DND-41 (cell line): ENCODE measurements around the gene NCAPD3.

ENCODE experiments used
- ATAC-seq: fragments of 200-7000 bp; cut with Tn5 transposase; 3 replicates; pipeline ENCODE4 v1.9.1; 2021; ENCODE audit warnings: low read depth; ENCODE audit not compliant: insufficient read depth
- DNase-seq: peaks from one replicate; pipeline ENCODE4 v3.0.0-alpha.2; 2020
- H2AFZ ChIP-seq: 2 replicates; pipeline ENCODE4 v1.6.0; 2012; ENCODE audit warnings: low read depth, low read length
- H3K27ac ChIP-seq: 2 replicates; pipeline ENCODE4 v1.5.1; 2012; ENCODE audit warnings: low read length, inconsistent platforms
- H3K27me3 ChIP-seq: fragments of 200-600 bp; sonication (generic); 2 replicates; pipeline ENCODE4 v1.6.0; 2012; ENCODE audit warnings: low read length, mild to moderate bottlenecking, inconsistent platforms; ENCODE audit not compliant: insufficient read depth, poor library complexity
- H3K36me3 ChIP-seq: 2 replicates; pipeline ENCODE4 v1.5.1; 2012; ENCODE audit warnings: low read length, inconsistent platforms; ENCODE audit not compliant: insufficient read depth
- H3K4me1 ChIP-seq: 2 replicates; pipeline ENCODE4 v1.5.1; 2012; ENCODE audit warnings: mild to moderate bottlenecking, low read length; ENCODE audit not compliant: insufficient read depth
- H3K4me2 ChIP-seq: 2 replicates; pipeline ENCODE4 v1.6.0; 2012; ENCODE audit warnings: mild to moderate bottlenecking, moderate library complexity, low read length, inconsistent platforms; ENCODE audit not compliant: insufficient read depth
- H3K4me3 ChIP-seq, 2 experiments: fragments of 200-600 bp in 1 of 2; shearing (Covaris generic) in 1 of 2; 2 replicates each; pipeline ENCODE4 v1.5.1; 2012 to 2016; ENCODE audit warnings: inconsistent platforms in 2 of 2, low read length in 2 of 2, mild to moderate bottlenecking in 2 of 2, low read depth in 1 of 2, moderate library complexity in 1 of 2
- H3K79me2 ChIP-seq: 2 replicates; pipeline ENCODE4 v1.6.0; 2012; ENCODE audit warnings: low read length, inconsistent platforms; ENCODE audit not compliant: insufficient read depth
- H3K9ac ChIP-seq: 2 replicates; pipeline ENCODE4 v1.6.0; 2012; ENCODE audit warnings: low read depth, mild to moderate bottlenecking, inconsistent platforms, low read length, moderate library complexity
- H3K9me3 ChIP-seq: 2 replicates; pipeline ENCODE4 v1.5.1; 2012; ENCODE audit warnings: low read length, moderate library complexity, mild to moderate bottlenecking, inconsistent platforms; ENCODE audit not compliant: insufficient read depth, severe bottlenecking
- H4K20me1 ChIP-seq: 2 replicates; pipeline ENCODE4 v1.6.0; 2012; ENCODE audit warnings: low read length; ENCODE audit not compliant: insufficient read depth
- EZH2 ChIP-seq: IDR thresholded peaks from 3 replicates; pipeline ENCODE4 v1.6.1; 2012; ENCODE audit warnings: borderline replicate concordance, low read depth, mild to moderate bottlenecking, moderate library complexity, low read length, inconsistent platforms; ENCODE audit not compliant: severe bottlenecking
- TF ChIP-seq, protein P1 (sequence below): IDR thresholded peaks from 2 replicates; pipeline ENCODE4 v1.5.1; 2012; ENCODE audit warnings: borderline replicate concordance, low read length, moderate library complexity, mild to moderate bottlenecking; ENCODE audit not compliant: poor library complexity, severe bottlenecking; ENCODE audit errors: extremely low read depth

Gene NCAPD3

DNA sequence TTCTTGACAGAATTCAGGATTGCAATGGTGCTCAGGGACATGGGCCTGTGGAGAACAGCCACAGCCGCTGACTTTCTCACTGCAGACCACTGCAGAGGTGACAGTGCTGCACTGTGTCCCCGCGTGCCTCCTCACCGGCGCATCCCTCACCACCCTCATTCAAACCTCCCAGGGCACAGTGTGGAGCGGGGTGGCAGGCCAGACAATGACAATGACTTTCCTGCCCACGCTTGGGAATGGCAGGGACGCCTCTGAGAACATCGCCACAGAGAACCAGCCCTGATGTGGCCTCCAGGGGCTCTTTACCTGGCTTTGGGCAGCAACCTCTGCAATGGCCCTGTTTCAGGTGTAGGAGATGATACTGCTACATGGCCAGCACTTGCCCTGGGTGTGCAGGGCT, 65.7 kb downstream of the NCAPD3 start:
- Histone ChIP-seq H3K36me3 (peaks cover 100% of the 10 kb centered on the region), H4K20me1 (peaks cover 15% of the 10 kb centered on the region), H3K4me1 (no peaks in the 10 kb centered on the region), H3K4me2 (no peak overlapping the region), H3K4me3 (no peak overlapping the region), H3K9me3 (no peaks in the 10 kb centered on the region), H3K27me3 (no peaks in the 10 kb centered on the region), H3K9ac (no peak overlapping the region), H3K27ac (no peak overlapping the region), H2AFZ (no peak overlapping the region), H3K79me2 (no peaks in the 10 kb centered on the region)
- no peak for DNase-seq
- TF ChIP-seq EZH2 = no peak
- TF ChIP-seq, protein P1, sequence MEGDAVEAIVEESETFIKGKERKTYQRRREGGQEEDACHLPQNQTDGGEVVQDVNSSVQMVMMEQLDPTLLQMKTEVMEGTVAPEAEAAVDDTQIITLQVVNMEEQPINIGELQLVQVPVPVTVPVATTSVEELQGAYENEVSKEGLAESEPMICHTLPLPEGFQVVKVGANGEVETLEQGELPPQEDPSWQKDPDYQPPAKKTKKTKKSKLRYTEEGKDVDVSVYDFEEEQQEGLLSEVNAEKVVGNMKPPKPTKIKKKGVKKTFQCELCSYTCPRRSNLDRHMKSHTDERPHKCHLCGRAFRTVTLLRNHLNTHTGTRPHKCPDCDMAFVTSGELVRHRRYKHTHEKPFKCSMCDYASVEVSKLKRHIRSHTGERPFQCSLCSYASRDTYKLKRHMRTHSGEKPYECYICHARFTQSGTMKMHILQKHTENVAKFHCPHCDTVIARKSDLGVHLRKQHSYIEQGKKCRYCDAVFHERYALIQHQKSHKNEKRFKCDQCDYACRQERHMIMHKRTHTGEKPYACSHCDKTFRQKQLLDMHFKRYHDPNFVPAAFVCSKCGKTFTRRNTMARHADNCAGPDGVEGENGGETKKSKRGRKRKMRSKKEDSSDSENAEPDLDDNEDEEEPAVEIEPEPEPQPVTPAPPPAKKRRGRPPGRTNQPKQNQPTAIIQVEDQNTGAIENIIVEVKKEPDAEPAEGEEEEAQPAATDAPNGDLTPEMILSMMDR = no peak
- no peak for ATAC-seq

DNA sequence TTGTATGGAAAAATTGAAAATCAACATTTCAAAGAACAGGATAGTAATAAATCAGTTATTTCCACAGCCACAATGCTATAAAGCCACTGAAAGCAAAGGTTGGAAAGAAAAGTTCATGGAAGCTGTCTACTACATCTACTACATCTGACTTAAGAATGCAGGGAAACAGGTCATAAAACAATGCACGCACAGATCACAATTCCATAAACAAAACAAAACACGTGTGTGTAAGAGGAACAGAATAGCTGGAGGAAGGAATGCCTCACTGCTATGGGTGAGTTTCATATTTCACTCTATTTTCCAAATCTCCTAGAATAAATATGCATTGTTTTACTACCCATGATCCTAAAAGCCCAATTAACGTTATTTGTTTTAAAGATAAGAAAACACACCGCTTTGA, 66.3 kb downstream of the NCAPD3 start:
- no peak overlapping the region for H3K27ac ChIP-seq
- H3K27me3 ChIP-seq = no peaks in the 10 kb centered on the region
- no peak overlapping the region for H2AFZ ChIP-seq
- no peak overlapping the region for H3K9ac ChIP-seq
- H3K79me2 ChIP-seq = no peaks in the 10 kb centered on the region
- H3K36me3 ChIP-seq = peaks cover 99% of the 10 kb centered on the region
- ATAC-seq = no peak
- H3K4me2 ChIP-seq = no peak overlapping the region
- TF ChIP-seq EZH2 = no peak
- TF ChIP-seq, protein P1 = no peak
- no peak for DNase-seq
- H3K4me1 ChIP-seq = no peaks in the 10 kb centered on the region
- no peaks in the 10 kb centered on the region for H3K9me3 ChIP-seq
- no peak overlapping the region for H3K4me3 ChIP-seq
- H4K20me1 ChIP-seq = peaks cover 12% of the 10 kb centered on the region

DNA sequence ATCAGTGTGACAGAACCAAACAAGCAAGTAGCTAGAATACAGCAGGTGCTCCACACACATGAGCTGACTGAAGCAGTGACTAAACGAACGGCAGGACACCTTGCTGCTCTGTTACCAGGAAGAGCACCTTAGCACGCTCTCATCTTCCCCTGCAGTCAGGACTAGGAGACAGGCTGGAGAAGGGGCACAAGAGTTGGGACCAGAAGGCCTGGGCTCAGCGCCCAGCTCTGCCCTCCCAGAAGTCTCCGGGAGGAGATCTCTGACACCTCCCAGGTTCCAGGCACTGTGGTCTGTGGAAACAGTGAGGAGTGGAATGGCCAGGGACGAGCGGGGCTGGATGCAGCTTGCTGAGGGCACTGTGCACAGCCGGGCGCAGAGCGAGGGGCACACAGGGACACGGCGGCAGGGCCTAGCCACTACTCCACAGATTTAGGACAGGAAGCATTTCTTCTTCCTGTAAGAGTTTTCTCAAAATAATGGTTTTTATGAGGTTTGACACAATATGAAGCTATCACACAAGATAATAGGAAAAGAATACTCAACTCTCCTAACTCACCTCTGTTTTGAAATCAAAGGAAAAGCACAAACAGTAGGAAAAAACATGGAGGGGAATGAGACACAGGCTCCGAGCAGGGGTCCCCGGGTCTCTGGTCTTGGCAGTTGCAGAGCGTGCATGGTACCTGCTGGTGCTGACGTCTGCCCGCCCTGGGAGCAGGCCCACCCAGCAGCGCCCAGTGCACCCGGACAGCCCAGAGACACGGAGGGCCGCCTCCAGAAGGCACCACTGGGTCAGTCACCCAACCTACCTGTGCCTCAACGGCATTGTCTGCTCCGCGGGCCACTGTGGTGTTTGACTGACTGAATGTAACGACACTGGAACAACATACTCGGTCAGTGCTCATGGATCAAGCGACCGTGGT, 67.6 kb downstream of the NCAPD3 start:
- no peak overlapping the region for H3K9ac ChIP-seq

More for the DNA sequence above, 67.6 kb downstream of the NCAPD3 start:
- ATAC-seq (no peak), DNase-seq (no peak)
- Histone ChIP-seq H3K4me3 (no peak overlapping the region), H3K79me2 (no peaks in the 10 kb centered on the region), H3K27me3 (no peaks in the 10 kb centered on the region), H3K4me2 (no peak overlapping the region), H4K20me1 (peaks cover 11% of the 10 kb centered on the region), H3K9me3 (no peaks in the 10 kb centered on the region), H3K27ac (no peak overlapping the region), H3K36me3 (peaks cover 97% of the 10 kb centered on the region), H3K4me1 (no peaks in the 10 kb centered on the region), H2AFZ (no peak overlapping the region)
- TF ChIP-seq, protein P1 = no peak
- no peak for TF ChIP-seq EZH2
